H1 (cell line): ENCODE data around the gene BRD2. TPM values are rescaled to one million over a fixed set of nuclear protein-coding genes. Genes with fewer than 3 reads are reported as not detected.

Experiments used
- ASH2L ChIP-seq: fragments of 200-600, 300-600 bp; sonication (generic); IDR thresholded peaks from one replicate; pipeline ENCODE4 v1.7.1; 2017; ENCODE audit warnings: low read length
- BACH1 ChIP-seq: IDR thresholded peaks from 2 replicates; pipeline ENCODE4 v1.6.1; 2012; ENCODE audit warnings: low read length, improper control_type of control experiment
- BCL11A ChIP-seq, 2 experiments: IDR thresholded peaks; one replicate each; pipeline ENCODE4 v1.6.1; 2011; ENCODE audit warnings: low read depth in 2 of 2, low read length in 2 of 2, mild to moderate bottlenecking in 2 of 2
- BRCA1 ChIP-seq: IDR thresholded peaks from 2 replicates; pipeline ENCODE4 v1.6.1; 2012; ENCODE audit warnings: low read depth, low read length, improper control_type of control experiment
- CBX5 ChIP-seq: fragments of 300-800, 300-1000 bp; sonication (generic); IDR thresholded peaks from 2 replicates; pipeline ENCODE4 v1.7.1; 2016; ENCODE audit warnings: antibody characterized with exemption, low read length, low read depth
- CHD1 ChIP-seq: IDR thresholded peaks from 2 replicates; pipeline ENCODE4 v1.6.1; 2012; ENCODE audit warnings: low read depth, low read length, improper control_type of control experiment
- CHD2 ChIP-seq: IDR thresholded peaks from 2 replicates; pipeline ENCODE4 v1.6.1; 2012; ENCODE audit warnings: low read length, improper control_type of control experiment
- CTCF ChIP-seq, 3 experiments: IDR thresholded peaks; 1 replicate in 2 of 3; 2 replicates in 1 of 3; pipeline versions ENCODE4 v1.5.1 to v1.6.1; 2011; ENCODE audit warnings: low read length in 3 of 3, mild to moderate bottlenecking in 3 of 3, inconsistent platforms in 2 of 3, low read depth in 1 of 3, moderate library complexity in 1 of 3; ENCODE audit not compliant: insufficient read depth in 1 of 3; ENCODE audit errors: control extremely low read depth in 1 of 3
- FOSL1 ChIP-seq: IDR thresholded peaks from 2 replicates; pipeline ENCODE4 v1.6.1; 2011; ENCODE audit warnings: mild to moderate bottlenecking, low read depth, low read length, moderate library complexity; ENCODE audit not compliant: insufficient read depth
- HDAC6 ChIP-seq: IDR thresholded peaks from one replicate; pipeline ENCODE4 v1.7.1; 2012; ENCODE audit warnings: low read depth, mild to moderate bottlenecking, inconsistent platforms, low read length, moderate library complexity
- JUN ChIP-seq: IDR thresholded peaks from 2 replicates; pipeline ENCODE4 v1.6.1; 2011; ENCODE audit warnings: low read depth, mild to moderate bottlenecking, improper control_type of control experiment, low read length
- JUND ChIP-seq: IDR thresholded peaks from 2 replicates; pipeline ENCODE4 v1.6.1; 2011; ENCODE audit warnings: mild to moderate bottlenecking, improper control_type of control experiment, low read length
- KDM1A ChIP-seq: fragments of 200-600, 300-600 bp; sonication (generic); IDR thresholded peaks from 2 replicates; pipeline ENCODE4 v1.7.1; 2016; ENCODE audit warnings: mild to moderate bottlenecking, low read length, borderline replicate concordance
- KDM4A ChIP-seq: IDR thresholded peaks from one replicate; pipeline ENCODE4 v1.7.1; 2012; ENCODE audit warnings: low read depth, mild to moderate bottlenecking, moderate library complexity, low read length, inconsistent platforms; ENCODE audit not compliant: severe bottlenecking
- MAFK ChIP-seq: IDR thresholded peaks from 2 replicates; pipeline ENCODE4 v1.6.1; 2012; ENCODE audit warnings: low read depth, mild to moderate bottlenecking, improper control_type of control experiment, low read length
- POLR2A ChIP-seq, 2 experiments: IDR thresholded peaks; 1 replicate in 1 of 2; 2 replicates in 1 of 2; pipeline ENCODE4 v1.6.1; 2011; ENCODE audit warnings: low read depth in 2 of 2, low read length in 2 of 2, mild to moderate bottlenecking in 2 of 2; ENCODE audit errors: control extremely low read depth in 1 of 2
- RAD21 ChIP-seq, 2 experiments: IDR thresholded peaks in 1 of 2; conservative IDR thresholded peaks in 1 of 2; 2 replicates each; pipeline ENCODE4 v1.6.1; 2011; ENCODE audit warnings: low read depth in 2 of 2, low read length in 2 of 2, improper control_type of control experiment in 1 of 2, inconsistent platforms in 1 of 2, mild to moderate bottlenecking in 1 of 2, moderate library complexity in 1 of 2
- RBBP5 ChIP-seq: IDR thresholded peaks from 2 replicates; pipeline ENCODE4 v1.7.1; 2012; ENCODE audit warnings: low read depth, mild to moderate bottlenecking, inconsistent platforms, low read length, moderate library complexity, borderline replicate concordance
- SAP30 ChIP-seq: fragments of 300-600 bp; sonication (generic); IDR thresholded peaks from 2 replicates; pipeline ENCODE4 v1.7.1; 2012; ENCODE audit warnings: low read length, moderate library complexity, mild to moderate bottlenecking, inconsistent platforms; ENCODE audit not compliant: insufficient read depth, insufficient replicate concordance
- SIN3A ChIP-seq, 2 experiments: IDR thresholded peaks in 1 of 2; conservative IDR thresholded peaks in 1 of 2; 2 replicates each; pipeline ENCODE4 v1.6.1; 2011 to 2012; ENCODE audit warnings: low read length in 2 of 2, improper control_type of control experiment in 1 of 2, low read depth in 1 of 2, mild to moderate bottlenecking in 1 of 2
- TAF7 ChIP-seq: optimal IDR thresholded peaks from 2 replicates; pipeline ENCODE3; 2011; ENCODE audit warnings: low read depth, mild to moderate bottlenecking, inconsistent platforms, low read length, moderate library complexity, borderline replicate concordance
- TCF12 ChIP-seq: IDR thresholded peaks from 2 replicates; pipeline ENCODE4 v1.6.1; 2011; ENCODE audit warnings: low read depth, mild to moderate bottlenecking, low read length
- polyA plus RNA-seq, 7 experiments: library from polyadenylated mRNA; depleted of rRNA in 3 of 7; stranded (reverse) in 5 of 7; unstranded in 2 of 7; fragments of >200 nt in 5 of 7; fragments of 200-250 nt in 2 of 7; gene quantifications; 1 replicate in 5 of 7; 2 replicates in 1 of 7; 4 replicates in 1 of 7; pipeline versions ENCODE4 v1.2.1 to v1.2.3, GENCODE V29; 2011 to 2013; ENCODE audit warnings: missing spikeins in 2 of 7, mixed read lengths in 2 of 7
- total RNA-seq: library from RNA; stranded (reverse); fragmentation: NEBNext Ultra II Directional; extraction: Animal tissue kit (Norgen Biotek cat#: 25700); gene quantifications from 2 replicates; pipeline ENCODE4 v1.2.1, GENCODE V29; 2021

The BRD2 gene
- total and polyA plus RNA-seq, 2 of the 8 experiments (the other 6 are each of a cell fraction or from before 2014, with no cell fraction given) = 132 to 185 TPM

- TF ChIP-seq ASH2L (no peak), POLR2A (IDR thresholded peaks at IDR 0.05; ENCODE audit: control extremely low read depth in 1 of 2, low read depth in 2 of 2, low read length in 2 of 2) (peak in 1 of 2 experiments; percentile 45; a peak in 1 of 3 replicates), RAD21 (IDR thresholded peaks at IDR 0.05 in 1 of 2, conservative IDR thresholded peaks at IDR 0.05 in 1 of 2; ENCODE audit: low read depth in 2 of 2, low read length in 2 of 2) (no peak), JUND (no peak), MAFK (no peak), CBX5 (no peak), BRCA1 (no peak), TAF7 (no peak), CHD1 (peak; percentile 87), KDM4A (peak; percentile 9), SAP30 (peak; percentile 4), TCF12 (no peak), HDAC6 (no peak), JUN (no peak), RBBP5 (0 out of 2 replicates have a peak, but pooled peaks have one; percentile 20), CTCF (IDR thresholded peaks at IDR 0.05; ENCODE audit: control extremely low read depth in 1 of 3, insufficient read depth in 1 of 3, low read depth in 1 of 3, low read length in 3 of 3) (no peak), KDM1A (no peak), CHD2 (no peak), BCL11A (IDR thresholded peaks at IDR 0.05; ENCODE audit: low read depth in 2 of 2, low read length in 2 of 2) (no peak), BACH1 (no peak), FOSL1 (no peak), SIN3A (conservative IDR thresholded peaks at IDR 0.05 in 1 of 2, IDR thresholded peaks at IDR 0.05 in 1 of 2; ENCODE audit: low read depth in 1 of 2, low read length in 2 of 2) (no peak)
Measured at GRCh38 chr6:32971242-32971580, 2.8 kb downstream of the BRD2 start (continued).
